Ovary (tissue), 3 donors: Measurements from ENCODE around the gene GJB4.

Experiments
- POLR2A ChIP-seq: fragments of 450-650 bp; IDR thresholded peaks from one replicate; pipeline ENCODE4 v1.6.1; 2017; ENCODE audit warnings: antibody characterized with exemption, mild to moderate bottlenecking, moderate library complexity
- TF ChIP-seq, protein P1 (sequence below), 3 donors: fragments of 450-650 bp in 2 of 3; fragments of 200-600 bp in 1 of 3; IDR thresholded peaks; one replicate each; pipeline versions ENCODE4 v1.5.1 to v1.8.0; 2016 to 2022; ENCODE audit warnings: antibody characterized with exemption in 3 of 3, mild to moderate bottlenecking in 1 of 3
- donor health status: DM: no; HTN: no; CAD: no.

DNA sequence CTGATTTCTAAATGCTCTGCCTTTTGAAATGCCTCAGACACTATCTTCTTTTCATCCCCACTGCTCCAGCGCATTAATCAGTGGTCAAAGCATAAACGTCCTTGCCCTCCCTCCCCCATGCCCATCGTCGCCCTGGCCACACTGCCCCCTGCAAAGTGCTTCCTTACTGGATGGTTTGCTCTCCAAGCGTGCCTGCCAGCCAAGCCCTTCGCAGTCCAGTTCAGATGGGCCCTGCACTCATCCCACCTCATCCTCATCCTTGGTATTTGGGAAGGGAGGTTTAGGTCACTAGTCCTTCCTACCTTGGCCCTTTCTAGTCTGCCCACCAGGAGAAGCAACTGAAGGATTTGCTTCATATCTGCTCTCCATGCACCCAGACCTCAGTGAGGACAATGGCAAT lies 36.4 kb downstream of the GJB4 start:
- no peak for TF ChIP-seq POLR2A
- TF ChIP-seq, protein P1, sequence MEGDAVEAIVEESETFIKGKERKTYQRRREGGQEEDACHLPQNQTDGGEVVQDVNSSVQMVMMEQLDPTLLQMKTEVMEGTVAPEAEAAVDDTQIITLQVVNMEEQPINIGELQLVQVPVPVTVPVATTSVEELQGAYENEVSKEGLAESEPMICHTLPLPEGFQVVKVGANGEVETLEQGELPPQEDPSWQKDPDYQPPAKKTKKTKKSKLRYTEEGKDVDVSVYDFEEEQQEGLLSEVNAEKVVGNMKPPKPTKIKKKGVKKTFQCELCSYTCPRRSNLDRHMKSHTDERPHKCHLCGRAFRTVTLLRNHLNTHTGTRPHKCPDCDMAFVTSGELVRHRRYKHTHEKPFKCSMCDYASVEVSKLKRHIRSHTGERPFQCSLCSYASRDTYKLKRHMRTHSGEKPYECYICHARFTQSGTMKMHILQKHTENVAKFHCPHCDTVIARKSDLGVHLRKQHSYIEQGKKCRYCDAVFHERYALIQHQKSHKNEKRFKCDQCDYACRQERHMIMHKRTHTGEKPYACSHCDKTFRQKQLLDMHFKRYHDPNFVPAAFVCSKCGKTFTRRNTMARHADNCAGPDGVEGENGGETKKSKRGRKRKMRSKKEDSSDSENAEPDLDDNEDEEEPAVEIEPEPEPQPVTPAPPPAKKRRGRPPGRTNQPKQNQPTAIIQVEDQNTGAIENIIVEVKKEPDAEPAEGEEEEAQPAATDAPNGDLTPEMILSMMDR (IDR thresholded peaks at IDR 0.05), result no peak
